HL-60 (cell line): Measurements from ENCODE around the gene GRM8.

Source experiments
- CTCF ChIP-seq: IDR thresholded peaks from one replicate; pipeline ENCODE4 v1.5.1; 2011; ENCODE audit warnings: low read length, control low read depth, inconsistent platforms; ENCODE audit not compliant: insufficient read depth
- GABPA ChIP-seq: IDR thresholded peaks from 2 replicates; pipeline ENCODE4 v1.6.1; 2012; ENCODE audit warnings: low read depth
- POLR2AphosphoS5 ChIP-seq: IDR thresholded peaks from 2 replicates; pipeline ENCODE4 v1.6.1; 2012; ENCODE audit warnings: low read depth
- REST ChIP-seq: IDR thresholded peaks from 2 replicates; pipeline ENCODE4 v1.6.1; 2012; ENCODE audit warnings: low read depth; ENCODE audit not compliant: insufficient replicate concordance

GRCh38 chr7:126805351-126805750, 447.4 kb downstream of the GRM8 start:
- no peak for TF ChIP-seq POLR2AphosphoS5
- TF ChIP-seq CTCF = no peak
- no peak for TF ChIP-seq GABPA
- no peak for TF ChIP-seq REST
